GM18870 (cell line): ENCODE data around the gene SSTR5.

Experiments
- ATAC-seq: cut with Tn5 transposase; IDR thresholded peaks from one replicate; pipeline ENCODE4 v1.9.1; 2021; ENCODE audit warnings: moderate library complexity; ENCODE audit not compliant: unreplicated experiment

The SSTR5 gene

GRCh38 chr16:1039762-1040161 is 32.8 kb upstream of the SSTR5 start:
- no peak for ATAC-seq

GRCh38 chr16:1040346-1040745 is 32.2 kb upstream of the SSTR5 start:
- ATAC-seq, result no peak

GRCh38 chr16:1042049-1042744 is 30.4 kb upstream of the SSTR5 start:
- ATAC-seq, result no peak

GRCh38 chr16:1042866-1043265 is 29.7 kb upstream of the SSTR5 start:
- no peak for ATAC-seq

GRCh38 chr16:1043881-1044451 is 28.6 kb upstream of the SSTR5 start:
- no peak for ATAC-seq

GRCh38 chr16:1044460-1045309 is 27.9 kb upstream of the SSTR5 start:
- ATAC-seq, result no peak

- ATAC-seq, result no peak
Observed at GRCh38 chr16:1045310-1045992, 27.1 kb upstream of the SSTR5 start.

GRCh38 chr16:1045993-1046911 is 26.3 kb upstream of the SSTR5 start:
- ATAC-seq, result no peak

- no peak for ATAC-seq
Observed at GRCh38 chr16:1047123-1047522, 25.4 kb upstream of the SSTR5 start.

GRCh38 chr16:1047801-1048200 is 24.7 kb upstream of the SSTR5 start:
- no peak for ATAC-seq

GRCh38 chr16:1048442-1049112 is 24.0 kb upstream of the SSTR5 start:
- ATAC-seq, result no peak

GRCh38 chr16:1049113-1049975 is 23.2 kb upstream of the SSTR5 start:
- no peak for ATAC-seq

- no peak for ATAC-seq
Observed at GRCh38 chr16:1049976-1050247, 22.6 kb upstream of the SSTR5 start.

GRCh38 chr16:1050516-1050915 is 22.0 kb upstream of the SSTR5 start:
- ATAC-seq, result no peak

- no peak for ATAC-seq
Observed at GRCh38 chr16:1050921-1051320, 21.6 kb upstream of the SSTR5 start.

- no peak for ATAC-seq
Observed at GRCh38 chr16:1051446-1051845, 21.1 kb upstream of the SSTR5 start.

- ATAC-seq, result no peak
Observed at GRCh38 chr16:1052721-1053120, 19.8 kb upstream of the SSTR5 start.

- no peak for ATAC-seq
Observed at GRCh38 chr16:1053121-1053521, 19.4 kb upstream of the SSTR5 start.

GRCh38 chr16:1053700-1054368 is 18.7 kb upstream of the SSTR5 start:
- no peak for ATAC-seq
